ENCODE measurements around the gene TMUB2. TPM values are rescaled to one million over a fixed set of nuclear protein-coding genes. Genes with fewer than 3 reads are reported as not detected.

Gene TMUB2
- total RNA-seq, 2 donors from 2014 or later = 20.4 to 42.8 TPM

DNA sequence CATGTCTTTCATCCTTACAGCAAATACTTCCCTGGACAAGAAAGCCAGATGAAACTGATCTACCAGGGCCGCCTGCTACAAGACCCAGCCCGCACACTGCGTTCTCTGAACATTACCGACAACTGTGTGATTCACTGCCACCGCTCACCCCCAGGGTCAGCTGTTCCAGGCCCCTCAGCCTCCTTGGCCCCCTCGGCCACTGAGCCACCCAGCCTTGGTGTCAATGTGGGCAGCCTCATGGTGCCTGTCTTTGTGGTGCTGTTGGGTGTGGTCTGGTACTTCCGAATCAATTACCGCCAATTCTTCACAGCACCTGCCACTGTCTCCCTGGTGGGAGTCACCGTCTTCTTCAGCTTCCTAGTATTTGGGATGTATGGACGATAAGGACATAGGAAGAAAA, 3.7 kb downstream of the TMUB2 start:
- no peak for DNase-seq (ENCODE audit: low spot score)
- Histone ChIP-seq H3K4me3 (no peak overlapping the region), H3K27ac (no peak overlapping the region), H3K27me3 (replicated peaks; ENCODE audit: insufficient read depth) (no peaks in the 10 kb centered on the region), H3K36me3 (peaks cover 37% of the 10 kb centered on the region), H3K4me1 (ENCODE audit: control insufficient read depth in 1 of 2, low read depth in 2 of 2) (peaks cover 16 to 23% of the 10 kb centered on the region in 2 donors), H3K9me3 (no peaks in the 10 kb centered on the region)
- TF ChIP-seq, protein P1, sequence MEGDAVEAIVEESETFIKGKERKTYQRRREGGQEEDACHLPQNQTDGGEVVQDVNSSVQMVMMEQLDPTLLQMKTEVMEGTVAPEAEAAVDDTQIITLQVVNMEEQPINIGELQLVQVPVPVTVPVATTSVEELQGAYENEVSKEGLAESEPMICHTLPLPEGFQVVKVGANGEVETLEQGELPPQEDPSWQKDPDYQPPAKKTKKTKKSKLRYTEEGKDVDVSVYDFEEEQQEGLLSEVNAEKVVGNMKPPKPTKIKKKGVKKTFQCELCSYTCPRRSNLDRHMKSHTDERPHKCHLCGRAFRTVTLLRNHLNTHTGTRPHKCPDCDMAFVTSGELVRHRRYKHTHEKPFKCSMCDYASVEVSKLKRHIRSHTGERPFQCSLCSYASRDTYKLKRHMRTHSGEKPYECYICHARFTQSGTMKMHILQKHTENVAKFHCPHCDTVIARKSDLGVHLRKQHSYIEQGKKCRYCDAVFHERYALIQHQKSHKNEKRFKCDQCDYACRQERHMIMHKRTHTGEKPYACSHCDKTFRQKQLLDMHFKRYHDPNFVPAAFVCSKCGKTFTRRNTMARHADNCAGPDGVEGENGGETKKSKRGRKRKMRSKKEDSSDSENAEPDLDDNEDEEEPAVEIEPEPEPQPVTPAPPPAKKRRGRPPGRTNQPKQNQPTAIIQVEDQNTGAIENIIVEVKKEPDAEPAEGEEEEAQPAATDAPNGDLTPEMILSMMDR (IDR thresholded peaks at IDR 0.05) = no peak
- no peak for ATAC-seq (ENCODE audit: insufficient number of reproducible peaks, low FRiP score, low read depth)

DNA sequence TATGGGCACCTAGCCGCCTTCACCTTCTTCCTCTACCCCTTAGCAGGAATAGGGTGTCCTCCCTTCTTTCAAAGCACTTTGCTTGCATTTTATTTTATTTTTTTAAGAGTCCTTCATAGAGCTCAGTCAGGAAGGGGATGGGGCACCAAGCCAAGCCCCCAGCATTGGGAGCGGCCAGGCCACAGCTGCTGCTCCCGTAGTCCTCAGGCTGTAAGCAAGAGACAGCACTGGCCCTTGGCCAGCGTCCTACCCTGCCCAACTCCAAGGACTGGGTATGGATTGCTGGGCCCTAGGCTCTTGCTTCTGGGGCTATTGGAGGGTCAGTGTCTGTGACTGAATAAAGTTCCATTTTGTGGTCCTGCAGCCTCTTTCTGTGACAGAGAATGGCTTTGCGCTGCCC, 4.6 kb downstream of the TMUB2 start:
- Histone ChIP-seq H3K4me1 (ENCODE audit: control insufficient read depth in 1 of 2, low read depth in 2 of 2) (peaks cover 12 to 17% of the 10 kb centered on the region in 2 donors), H3K27me3 (replicated peaks; ENCODE audit: insufficient read depth) (no peaks in the 10 kb centered on the region), H3K9me3 (no peaks in the 10 kb centered on the region), H3K36me3 (peaks cover 41% of the 10 kb centered on the region), H3K27ac (no peak overlapping the region), H3K4me3 (no peak overlapping the region)
- TF ChIP-seq, protein P1 (IDR thresholded peaks at IDR 0.05) = no peak
- DNase-seq (ENCODE audit: low spot score) = no peak
- ATAC-seq (ENCODE audit: insufficient number of reproducible peaks, low FRiP score, low read depth) = no peak

DNA sequence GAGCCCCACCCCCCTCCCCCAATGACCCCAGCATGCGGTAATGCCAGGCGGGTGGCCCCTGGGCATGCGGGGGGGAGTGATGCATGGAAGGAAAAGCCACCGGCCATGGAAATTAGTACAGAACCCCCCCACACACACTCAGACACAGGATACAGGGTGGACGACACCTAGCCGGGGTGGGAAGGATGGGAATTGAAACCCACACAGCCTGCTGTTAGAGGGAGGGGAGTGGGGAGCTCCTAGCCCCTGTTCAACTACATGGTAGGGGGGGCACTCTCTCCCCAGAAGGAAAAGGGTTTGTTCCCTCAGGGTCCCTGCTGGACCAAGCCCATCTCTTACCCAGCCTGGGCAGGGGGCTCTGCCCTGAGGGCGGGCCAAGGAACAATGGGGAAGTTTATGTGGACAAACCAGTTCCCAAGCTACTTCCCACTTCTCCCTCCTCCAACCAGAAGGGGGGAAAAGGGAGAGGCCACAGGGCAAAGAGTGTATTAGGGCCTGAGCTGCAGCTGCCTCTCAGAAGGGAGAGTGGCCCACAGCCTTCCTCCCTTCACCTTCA, 5.2 kb downstream of the TMUB2 start:
- H3K4me1 ChIP-seq (ENCODE audit: control insufficient read depth in 1 of 2, low read depth in 2 of 2) = peaks cover 12 to 23% of the 10 kb centered on the region in 2 donors
- H3K4me3 ChIP-seq = no peak overlapping the region
- no peak for DNase-seq (ENCODE audit: low spot score)
- H3K36me3 ChIP-seq = peaks cover 44% of the 10 kb centered on the region
- no peaks in the 10 kb centered on the region for H3K27me3 ChIP-seq (replicated peaks; ENCODE audit: insufficient read depth)
- H3K27ac ChIP-seq = no peak overlapping the region
- no peak for ATAC-seq (ENCODE audit: insufficient number of reproducible peaks, low FRiP score, low read depth)
- TF ChIP-seq, protein P1 (IDR thresholded peaks at IDR 0.05) = no peak
- no peaks in the 10 kb centered on the region for H3K9me3 ChIP-seq

DNA sequence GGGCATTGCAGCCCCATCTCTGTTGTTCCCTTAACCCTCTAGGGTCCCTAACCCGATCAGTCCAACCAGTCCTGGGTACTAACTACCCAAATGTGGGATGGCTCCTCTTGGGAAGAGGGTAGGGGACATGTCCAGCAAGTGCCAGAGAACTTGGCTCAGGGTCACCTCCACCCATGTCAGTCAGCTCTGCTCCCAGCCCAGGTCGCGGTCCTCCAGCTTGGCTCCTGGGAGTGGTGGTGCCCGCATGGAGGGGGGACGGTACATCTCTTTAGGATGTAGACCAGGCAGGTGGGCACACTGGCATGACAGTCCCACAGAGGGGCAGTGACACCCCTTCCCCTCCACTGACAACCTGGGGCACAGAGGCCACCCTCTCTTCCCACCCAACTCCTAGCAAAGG, 6.0 kb downstream of the TMUB2 start:
- DNase-seq (ENCODE audit: low spot score) (no peak), ATAC-seq (ENCODE audit: insufficient number of reproducible peaks, low FRiP score, low read depth) (peak; percentile 25)
- Histone ChIP-seq H3K4me1 (ENCODE audit: control insufficient read depth in 1 of 2, low read depth in 2 of 2) (peaks cover 13 to 27% of the 10 kb centered on the region in 2 donors), H3K27me3 (replicated peaks; ENCODE audit: insufficient read depth) (no peaks in the 10 kb centered on the region), H3K9me3 (no peaks in the 10 kb centered on the region), H3K27ac (no peak overlapping the region), H3K36me3 (peaks cover 45% of the 10 kb centered on the region), H3K4me3 (no peak overlapping the region)
- TF ChIP-seq, protein P1 (IDR thresholded peaks at IDR 0.05) = no peak

DNA sequence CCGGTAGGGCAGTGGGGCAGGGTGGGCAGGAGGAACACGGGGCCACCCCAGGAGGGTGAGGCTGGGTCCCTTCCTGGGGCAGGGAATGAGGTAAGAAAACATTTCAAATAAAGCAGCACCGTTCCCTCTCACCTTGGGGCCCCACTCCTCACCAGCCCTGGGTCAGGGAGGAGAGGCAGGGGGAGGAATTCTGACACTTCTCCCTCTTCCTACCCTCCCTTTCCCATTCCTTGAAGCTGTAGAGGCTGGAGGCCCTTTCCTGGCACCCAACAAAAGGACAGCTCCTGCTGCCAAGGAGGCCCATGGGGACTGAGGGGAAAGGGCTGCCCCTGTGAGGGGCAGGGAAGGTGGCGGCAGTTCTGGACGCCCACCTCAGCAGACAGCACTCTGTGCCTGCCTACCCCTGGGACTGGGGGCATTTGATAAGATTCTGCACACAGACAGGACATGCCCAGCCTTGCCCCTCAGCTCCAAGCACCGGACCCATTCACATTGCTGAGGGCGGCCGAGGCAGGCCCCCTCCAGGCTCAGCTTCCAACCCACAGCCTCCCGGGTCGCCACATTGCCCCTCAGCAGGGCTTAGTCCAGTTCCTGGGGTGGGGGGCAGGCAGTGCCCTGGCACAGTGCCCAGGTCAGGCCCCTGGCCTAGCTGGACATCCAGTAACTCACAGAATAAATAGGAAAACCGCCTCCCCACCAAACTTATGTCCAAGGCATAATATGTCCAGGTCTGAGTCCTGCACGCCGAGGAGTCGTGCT, 6.7 kb downstream of the TMUB2 start:
- peaks cover 45% of the 10 kb centered on the region for H3K36me3 ChIP-seq
- H3K4me3 ChIP-seq = no peak overlapping the region
- H3K4me1 ChIP-seq (ENCODE audit: control insufficient read depth in 1 of 2, low read depth in 2 of 2) = peaks cover 13 to 27% of the 10 kb centered on the region in 2 donors
- DNase-seq (ENCODE audit: low spot score) = no peak
- TF ChIP-seq, protein P1 (IDR thresholded peaks at IDR 0.05) = no peak
- no peaks in the 10 kb centered on the region for H3K9me3 ChIP-seq
- H3K27ac ChIP-seq = no peak overlapping the region
- H3K27me3 ChIP-seq (replicated peaks; ENCODE audit: insufficient read depth) = no peaks in the 10 kb centered on the region
- no peak for ATAC-seq (ENCODE audit: insufficient number of reproducible peaks, low FRiP score, low read depth)
